Hepatocyte (in vitro differentiated cells): ENCODE results near the gene BRAP.

Experiments used
- CTCF ChIP-seq: fragments of 200-600 bp; sonication (generic); IDR thresholded peaks from 2 replicates; pipeline ENCODE4 v1.5.1; 2016; ENCODE audit warnings: antibody characterized with exemption, mild to moderate bottlenecking; ENCODE audit not compliant: poor library complexity
- EZH2phosphoT487 ChIP-seq: fragments of 200-600 bp; sonication (generic); IDR thresholded peaks from one replicate; pipeline ENCODE4 v1.6.1; 2018; ENCODE audit warnings: antibody characterized with exemption, mild to moderate bottlenecking, low read depth, moderate library complexity; ENCODE audit not compliant: unreplicated experiment, severe bottlenecking

GRCh38 chr12:111673503-111673902, 12.3 kb downstream of the BRAP start:
- TF ChIP-seq CTCF (peak; percentile 53), EZH2phosphoT487 (no peak)
